HG02571 (cell line): ENCODE data around the gene HP.
"Not testable (repeated sequence)": the region's sequence is repeated elsewhere in the genome, so short reads cannot be mapped to it uniquely, and the experiment has no call there.

Experiments
- ATAC-seq: cut with Tn5 transposase; IDR thresholded peaks from one replicate; pipeline ENCODE4 v1.9.1; 2021; ENCODE audit warnings: mild to moderate bottlenecking, moderate library complexity; ENCODE audit not compliant: unreplicated experiment

The HP gene, protein sequence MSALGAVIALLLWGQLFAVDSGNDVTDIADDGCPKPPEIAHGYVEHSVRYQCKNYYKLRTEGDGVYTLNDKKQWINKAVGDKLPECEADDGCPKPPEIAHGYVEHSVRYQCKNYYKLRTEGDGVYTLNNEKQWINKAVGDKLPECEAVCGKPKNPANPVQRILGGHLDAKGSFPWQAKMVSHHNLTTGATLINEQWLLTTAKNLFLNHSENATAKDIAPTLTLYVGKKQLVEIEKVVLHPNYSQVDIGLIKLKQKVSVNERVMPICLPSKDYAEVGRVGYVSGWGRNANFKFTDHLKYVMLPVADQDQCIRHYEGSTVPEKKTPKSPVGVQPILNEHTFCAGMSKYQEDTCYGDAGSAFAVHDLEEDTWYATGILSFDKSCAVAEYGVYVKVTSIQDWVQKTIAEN

DNA sequence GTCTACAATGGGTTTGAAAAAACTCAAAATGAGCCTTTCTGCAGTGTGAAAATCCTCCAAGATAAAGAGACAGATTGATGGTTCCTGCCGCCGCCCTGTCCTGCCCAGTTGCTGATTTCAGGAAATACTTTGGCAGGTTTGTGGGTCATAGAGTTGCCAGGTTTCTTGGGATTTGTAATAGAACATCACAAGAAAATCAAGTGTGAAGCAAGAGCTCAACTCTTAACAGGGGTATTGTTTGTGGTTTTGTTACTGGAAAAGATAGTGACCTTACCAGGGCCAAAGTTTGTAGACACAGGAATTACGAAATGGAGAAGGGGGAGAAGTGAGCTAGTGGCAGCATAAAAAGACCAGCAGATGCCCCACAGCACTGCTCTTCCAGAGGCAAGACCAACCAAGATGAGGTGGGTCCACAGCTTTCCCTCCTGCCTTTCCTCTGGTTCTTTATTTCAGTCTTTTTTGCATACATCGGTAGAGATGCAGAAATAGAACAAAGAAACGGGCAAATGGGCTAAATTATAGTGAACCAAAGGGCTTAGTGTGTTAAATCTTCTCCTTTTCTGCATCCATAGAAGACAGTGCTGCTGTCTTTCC lies at the start of gene HP:
HP (plus strand) TSS at position 252 of the 594 bp plus-strand sequence; CDS start at position 400, 148 bp downstream.
- ATAC-seq, result not testable (repeated sequence)

DNA sequence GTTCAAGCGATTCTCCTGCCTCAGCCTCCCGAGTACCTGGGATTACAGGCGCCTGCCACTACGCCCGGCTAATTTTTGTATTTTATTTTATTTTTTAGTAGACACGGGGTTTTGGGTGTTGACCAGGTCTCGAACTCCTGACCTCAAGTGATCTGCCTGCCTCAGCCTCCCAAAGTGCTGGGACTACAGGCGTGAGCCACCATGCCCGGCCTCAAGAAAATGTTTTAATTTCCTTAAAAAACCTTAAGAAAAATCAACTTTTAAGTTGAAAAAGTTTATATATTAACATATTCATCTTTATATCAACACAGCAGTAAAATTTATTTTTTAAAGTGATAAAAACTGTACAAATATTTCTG lies 46.3 kb upstream of the HP start:
- not testable (repeated sequence) for ATAC-seq

DNA sequence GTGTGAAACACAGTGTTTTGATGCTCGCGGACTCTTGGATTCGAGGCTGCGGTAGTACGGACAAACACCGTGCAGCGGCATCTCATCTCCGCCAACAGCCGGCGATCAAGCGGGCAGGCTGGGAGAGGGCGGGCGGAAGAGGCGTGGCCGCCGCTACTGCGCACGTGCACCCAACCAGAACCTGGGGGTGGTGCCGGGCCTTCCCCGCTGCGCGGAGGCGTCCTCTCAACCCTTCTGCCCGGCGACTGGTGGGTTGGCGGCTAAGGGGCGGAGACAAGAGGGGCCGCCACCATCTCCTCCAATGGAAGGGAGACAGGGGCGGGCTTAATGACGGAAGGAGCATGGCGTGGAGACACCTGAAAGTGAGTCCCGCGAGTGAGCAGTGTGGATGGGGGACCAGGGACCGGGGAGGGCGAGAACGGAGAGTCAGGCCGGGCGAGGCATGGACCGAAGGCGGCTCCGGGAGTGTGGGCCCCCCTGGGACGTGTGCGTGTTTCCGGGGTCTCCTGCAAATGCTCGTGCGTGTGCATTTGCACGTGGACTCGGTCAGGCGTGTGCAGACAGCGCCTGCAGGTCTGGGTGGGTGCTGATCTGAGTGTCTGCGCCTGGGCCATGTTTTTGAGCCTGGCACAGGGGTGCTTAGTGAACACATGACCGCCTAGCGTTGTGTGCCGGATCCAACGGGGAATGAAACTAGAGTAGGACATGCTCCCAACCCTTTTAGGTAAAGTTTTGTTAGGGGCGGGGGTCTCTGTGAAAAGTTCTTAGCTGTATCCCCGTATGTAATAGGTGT lies 45.7 kb upstream of the HP start, which contains the start of gene DHODH:
DHODH (plus strand) TSS at position 321 of the 793 bp plus-strand sequence; CDS start at position 342, 21 bp downstream.
- ATAC-seq, result peak; percentile 99

DNA sequence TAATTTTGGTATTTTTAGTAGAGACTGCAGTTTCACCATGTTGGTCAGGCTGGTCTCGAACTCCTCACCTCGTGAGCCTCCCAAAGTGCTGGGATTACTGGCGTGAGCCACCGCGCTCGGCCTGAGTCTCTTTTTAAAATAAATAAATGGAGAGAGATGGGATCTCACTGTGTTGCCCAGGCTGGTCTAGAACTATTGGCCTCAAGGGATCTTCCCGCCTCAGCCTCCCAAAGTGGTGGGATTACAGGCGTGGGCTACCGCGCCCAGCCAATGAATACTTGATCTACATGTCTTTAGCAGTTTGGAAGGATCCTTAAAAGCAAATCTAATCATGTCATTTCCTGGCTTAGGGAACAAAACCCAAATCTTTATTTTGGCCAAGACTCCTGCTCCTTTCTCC lies 44.5 kb upstream of the HP start:
- no peak for ATAC-seq

DNA sequence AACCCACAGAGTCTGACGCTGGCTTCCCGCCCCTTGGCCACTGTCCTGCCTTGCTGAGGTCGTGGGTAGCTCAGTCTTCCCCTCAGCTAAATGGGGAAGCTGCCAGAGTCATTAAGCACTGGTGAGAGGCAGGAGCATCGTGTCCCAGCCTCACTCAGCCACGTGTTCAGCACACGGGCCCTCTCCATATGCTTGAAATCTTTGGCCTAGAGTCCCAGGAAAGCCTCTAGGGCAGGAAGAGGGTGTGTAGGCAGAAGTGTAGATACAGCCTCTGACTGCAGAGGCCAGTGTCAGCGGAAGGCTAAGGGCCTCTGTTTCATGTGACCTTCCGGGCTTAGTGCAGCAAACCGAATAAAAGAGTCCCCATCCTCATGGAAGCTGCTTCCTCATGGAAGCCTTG lies 41.7 kb upstream of the HP start:
- ATAC-seq, result no peak

DNA sequence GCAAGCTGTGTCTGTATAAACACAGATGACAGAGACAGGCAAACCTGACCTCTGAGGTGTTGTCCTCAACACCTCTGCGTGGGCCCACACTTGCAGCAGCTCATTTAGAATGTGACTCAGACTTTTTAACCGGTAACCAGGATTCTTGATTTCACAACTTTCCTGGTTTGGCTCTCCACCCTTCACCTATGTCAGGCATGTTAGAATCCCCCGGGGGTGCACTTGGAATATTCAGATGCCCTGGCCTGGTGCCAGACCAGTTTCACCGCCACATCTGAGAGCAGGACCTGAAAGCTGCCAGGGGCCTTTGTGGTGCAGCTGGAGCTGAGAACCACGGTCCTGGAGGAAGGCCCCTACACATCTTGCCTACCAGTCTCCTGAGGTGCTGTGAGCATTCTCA lies 40.9 kb upstream of the HP start:
- no peak for ATAC-seq

DNA sequence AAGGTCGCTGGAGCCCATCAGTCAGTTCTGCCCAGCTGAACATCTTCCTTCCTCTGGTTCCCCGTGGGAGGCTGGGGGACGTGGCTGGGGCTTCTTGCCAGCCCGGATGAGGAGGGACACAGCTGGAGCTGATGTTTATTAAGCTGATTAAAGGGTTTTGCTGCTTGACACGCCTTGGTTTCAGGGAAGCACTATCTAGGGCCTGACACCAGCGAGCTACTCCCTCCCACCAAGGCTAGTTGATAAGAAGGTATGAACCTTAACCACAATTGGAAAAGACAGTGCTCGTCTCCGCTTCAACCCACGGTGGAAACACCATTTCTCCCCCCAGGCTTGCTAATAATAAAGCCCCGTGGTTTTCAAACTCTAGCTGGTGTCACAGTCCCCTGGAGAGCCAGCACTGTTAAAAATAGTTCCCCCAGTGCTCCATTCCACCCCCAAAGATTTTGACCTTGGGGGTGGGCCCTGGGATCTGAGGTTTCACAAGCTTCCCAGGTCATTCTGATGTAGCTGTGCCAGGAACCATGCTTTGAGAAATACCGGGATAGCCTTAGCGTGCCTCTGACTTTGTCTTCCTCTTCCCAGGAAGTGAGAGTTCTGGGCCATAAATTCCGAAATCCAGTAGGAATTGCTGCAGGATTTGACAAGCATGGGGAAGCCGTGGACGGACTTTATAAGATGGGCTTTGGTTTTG lies 40.3 kb upstream of the HP start:
- no peak for ATAC-seq

DNA sequence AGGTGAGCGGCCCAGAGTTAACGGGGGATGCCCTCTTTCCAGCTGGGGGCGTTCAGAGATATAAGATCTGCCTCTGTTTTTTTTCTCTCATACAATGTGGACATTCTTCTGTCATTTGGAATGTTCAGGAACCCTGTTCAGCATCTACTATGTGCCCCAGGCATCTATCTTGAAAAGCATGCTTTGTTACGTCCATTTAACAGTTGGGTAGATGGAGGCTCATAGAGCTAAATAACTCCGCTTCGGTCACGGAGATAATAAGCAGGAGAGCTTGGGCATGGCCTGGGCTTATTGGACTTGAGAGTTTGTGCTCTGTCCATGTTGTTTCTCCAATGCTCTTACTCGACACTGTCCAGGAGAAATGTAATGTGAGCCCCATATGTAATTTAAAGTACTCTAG lies 39.6 kb upstream of the HP start:
- no peak for ATAC-seq

DNA sequence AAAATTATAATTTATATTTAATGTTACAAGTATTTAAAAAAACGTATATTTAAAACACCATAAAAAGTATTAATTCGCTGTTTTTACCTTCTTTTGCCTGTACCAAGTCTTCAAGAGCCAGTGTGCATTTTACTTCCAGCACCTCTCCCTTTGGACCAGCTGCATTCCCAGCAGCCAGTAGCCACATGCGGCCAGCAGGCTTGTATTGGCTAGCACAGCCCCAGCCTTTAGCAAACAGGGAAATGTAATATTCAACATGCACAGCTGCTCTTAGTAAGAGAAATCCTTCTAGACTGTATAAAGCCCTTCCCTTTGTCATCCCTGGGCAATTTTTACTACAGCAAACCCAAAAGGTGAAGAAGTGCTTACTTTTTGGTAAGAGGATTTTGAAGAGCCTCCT lies 39.2 kb upstream of the HP start:
- no peak for ATAC-seq

DNA sequence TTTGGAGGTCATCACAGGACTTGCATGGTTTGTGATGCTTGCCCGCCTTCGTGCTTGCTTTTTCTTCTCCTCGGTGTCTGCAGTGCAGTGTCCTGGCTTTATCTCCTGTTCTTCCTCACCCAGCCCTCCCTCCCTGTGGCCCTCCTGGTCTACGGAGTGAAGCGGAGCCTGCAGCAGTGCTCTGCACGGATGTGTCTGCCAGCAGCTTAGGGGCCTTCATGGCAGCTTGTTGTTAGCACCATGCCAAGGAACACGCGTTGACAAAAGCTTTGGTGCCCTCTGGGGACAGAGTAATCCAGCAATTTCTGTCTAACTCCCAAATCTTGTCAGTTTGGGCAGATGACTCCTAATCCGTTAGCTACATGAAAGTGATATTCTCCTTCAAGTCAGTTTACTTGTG lies 35.8 kb upstream of the HP start:
- no peak for ATAC-seq

DNA sequence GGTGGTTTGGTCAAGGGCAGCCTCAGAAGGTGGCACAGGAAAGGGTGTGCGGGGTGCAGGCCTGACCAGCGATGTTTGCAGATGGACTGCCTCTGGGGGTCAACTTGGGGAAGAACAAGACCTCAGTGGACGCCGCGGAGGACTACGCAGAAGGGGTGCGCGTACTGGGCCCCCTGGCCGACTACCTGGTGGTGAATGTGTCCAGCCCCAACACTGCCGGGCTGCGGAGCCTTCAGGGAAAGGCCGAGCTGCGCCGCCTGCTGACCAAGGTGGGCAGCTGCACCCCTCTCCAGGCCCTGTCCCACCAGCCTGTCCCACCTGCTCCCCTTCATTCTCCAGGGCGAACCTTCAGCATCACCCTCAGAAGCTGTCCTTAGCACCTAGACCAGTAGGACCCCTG lies 33.3 kb upstream of the HP start:
- ATAC-seq, result no peak

DNA sequence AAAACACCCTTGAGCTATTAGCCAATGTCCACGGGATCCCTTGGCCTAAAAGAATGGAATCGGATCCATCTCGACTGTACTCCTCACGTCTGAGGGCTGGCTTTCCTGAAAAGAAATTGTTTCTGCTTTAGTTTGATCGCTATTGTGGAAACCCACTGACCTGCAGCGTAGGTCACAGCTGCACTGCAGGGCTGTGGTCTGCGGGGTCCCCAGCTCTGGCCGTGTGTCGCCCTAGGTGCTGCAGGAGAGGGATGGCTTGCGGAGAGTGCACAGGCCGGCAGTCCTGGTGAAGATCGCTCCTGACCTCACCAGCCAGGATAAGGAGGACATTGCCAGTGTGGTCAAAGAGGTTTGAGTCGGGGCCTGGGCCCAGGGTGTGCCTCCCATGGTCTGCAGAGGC lies 32.2 kb upstream of the HP start:
- ATAC-seq, result no peak

DNA sequence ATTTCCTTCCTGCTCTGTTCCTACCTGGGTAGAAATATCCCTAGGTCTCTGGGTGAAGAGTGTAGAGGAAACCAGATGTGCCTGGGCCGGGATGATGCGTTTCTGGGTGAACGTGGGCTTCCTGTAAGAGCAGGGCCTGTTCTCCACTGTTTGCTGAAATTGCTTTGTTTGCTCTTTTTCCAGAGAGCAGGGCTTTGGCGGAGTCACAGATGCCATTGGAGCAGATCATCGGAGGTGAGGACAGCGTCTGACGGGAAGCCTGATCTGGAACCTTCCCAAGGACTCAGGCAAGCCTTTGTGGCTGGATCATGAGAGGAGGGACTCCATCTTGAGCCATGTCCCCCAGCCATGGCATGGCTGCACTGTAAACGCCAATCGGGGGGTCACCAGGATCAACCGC lies 30.3 kb upstream of the HP start:
- no peak for ATAC-seq

DNA sequence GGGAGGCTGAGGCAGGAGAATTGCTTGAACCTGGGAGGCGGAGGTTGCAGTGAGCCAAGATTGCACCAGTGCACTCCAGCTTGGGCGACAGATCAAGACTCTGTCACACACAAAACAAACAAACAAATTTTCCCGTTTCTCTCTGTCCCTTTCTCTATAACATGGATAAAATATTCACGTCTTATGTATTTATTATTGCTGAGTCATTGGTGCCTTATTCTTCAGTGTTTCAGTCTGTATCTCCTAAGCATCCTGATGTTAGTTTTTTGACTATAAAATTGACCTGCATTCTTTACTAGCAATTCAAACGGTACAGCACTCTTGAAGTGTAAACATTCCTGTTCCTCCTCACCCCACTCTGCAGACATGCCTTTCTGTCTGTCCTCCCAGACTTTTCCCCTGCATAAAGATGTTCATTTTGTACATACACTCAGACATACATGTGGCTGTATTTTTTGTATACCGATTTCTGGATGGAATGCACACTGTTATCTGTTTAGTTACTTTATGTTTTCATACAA lies 29.4 kb upstream of the HP start:
- ATAC-seq, result no peak

DNA sequence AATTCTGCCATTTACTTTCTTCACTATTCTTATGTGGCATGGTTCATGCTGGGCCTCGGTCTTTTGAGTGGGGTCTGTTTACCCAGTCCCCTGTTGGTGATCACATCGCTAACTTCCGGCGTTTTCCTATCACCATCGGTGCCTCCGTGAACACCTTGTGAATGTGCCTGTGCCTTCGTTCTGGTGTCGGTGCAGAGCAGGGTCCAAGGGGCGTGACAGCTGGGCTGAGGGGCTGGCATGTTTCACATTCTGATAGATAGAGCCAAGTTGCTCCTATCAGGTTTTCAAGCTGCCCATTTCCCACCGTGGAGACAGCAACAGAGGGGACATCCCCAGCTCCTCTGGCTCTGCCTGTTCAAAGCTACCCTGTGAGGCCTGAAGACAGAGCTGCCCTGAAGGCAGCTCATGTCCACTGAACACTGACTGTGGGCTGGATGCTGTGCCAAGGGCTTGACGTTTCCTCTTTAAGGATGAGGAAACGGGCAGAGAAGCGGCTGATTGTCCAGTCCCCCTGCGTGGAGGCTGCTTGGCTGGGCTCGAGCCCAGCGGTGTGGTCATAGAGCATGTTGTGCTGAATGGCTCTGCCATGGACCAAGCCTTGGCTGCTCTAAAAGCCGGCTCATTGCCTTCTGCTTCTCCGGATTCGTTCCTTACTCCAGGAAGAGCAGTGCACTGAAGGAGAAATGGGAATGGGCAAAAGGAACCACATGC lies 28.7 kb upstream of the HP start:
- ATAC-seq, result no peak

DNA sequence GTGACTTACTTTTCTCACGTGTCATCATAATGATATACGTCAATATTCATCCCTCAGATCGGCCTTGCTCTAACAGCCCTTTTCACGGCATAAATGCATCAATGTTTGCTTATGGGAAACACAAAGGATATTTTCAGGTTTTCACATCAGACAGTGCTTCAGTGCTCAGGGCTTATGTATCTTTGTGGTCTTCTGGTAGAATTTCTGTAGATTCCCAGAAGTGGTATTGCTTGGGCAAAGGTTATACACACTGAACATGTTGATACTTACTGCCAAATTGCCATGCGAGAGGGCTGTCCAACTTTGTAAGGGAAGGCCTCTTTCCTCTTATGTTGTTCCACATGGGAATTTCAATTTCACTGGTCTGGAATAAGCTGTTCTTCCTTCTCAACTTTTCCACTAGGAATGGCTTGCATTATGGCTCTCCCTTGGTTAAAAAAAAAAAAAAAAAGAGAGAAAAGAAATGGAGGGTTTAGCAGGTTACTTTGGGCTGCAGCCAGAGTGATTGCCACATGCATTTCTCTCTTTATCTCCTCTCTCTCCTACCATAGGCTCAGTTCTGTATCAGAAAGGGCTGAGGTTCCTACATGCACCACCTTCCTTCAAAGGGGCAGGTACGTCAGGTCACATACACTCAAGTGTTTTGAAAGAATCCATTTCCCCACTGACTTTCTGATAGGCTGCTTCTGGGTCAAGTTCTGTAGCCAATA lies 26.5 kb upstream of the HP start:
- no peak for ATAC-seq

DNA sequence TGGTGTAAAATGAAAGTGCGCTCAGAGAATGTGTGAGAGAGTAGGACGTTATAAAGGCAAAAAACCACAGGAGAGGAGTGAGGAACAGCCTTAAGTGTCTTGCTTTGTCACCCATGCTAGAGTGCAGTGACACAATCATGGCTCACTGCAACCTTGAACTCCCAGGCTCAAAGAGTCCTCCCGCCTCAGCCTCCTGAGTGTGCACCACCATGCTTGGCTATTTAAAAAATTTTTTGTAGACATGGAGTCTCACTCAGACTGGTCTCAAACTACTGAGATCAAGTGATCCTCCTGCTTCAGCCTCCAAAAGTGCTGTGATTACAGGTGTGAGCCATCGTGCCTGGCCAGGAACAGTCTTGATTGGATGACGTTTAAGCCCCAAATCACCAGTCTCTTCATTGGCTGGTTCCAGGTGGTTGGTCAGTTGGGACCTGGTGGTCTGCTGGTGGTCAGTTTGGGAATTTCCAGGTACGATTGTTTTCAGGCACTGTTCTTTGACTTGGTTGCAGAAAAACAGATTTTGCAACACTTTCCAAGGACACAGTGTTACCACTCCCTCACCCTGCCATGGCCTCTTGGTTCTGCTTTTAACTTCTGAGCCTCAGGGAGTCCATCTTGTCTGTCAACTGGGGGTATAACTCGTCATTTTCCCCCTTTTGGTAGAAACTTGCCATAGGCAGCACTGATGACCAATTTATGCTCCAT lies 24.6 kb upstream of the HP start:
- no peak for ATAC-seq

DNA sequence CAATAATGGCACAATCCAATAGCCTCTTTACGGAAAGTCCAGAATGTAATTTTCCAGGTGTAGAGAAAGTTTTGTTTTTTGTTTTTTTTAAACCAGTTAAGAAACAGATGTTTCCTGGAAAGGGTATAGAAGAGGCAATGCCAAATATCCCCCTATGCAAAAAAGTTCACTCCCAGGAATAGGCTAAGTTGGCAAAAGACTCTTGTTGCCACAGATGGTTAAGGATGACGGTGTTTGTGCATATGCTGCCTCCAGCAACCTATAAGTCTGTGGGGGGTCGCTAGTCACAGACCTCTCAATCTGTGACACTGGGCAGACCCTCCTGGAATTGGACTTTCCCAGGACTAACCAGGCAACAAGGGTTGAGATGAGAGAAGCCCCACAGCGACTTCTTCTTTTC lies 20.9 kb upstream of the HP start:
- ATAC-seq, result no peak

DNA sequence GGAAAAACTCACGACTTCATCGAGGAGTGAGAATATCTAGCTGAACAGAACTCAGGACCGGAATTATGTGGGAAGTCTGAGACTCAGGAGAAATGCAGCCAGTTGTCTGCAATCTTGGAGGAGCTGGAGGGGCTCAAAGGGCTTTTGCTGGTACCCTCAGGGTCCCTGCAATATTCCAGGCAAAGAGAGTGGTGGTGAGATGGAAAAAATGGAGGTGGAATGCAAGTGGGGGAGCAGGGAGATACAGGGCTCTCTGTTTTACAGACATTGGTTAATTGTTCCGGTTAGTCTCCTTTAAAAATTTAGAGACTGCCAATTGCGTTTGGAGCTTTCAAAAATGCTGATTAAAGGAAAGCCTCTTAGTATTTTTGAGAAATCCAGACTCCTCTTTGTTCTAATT lies 18.2 kb upstream of the HP start:
- ATAC-seq, result no peak
